SK-N-SH (cell line): ENCODE results near the gene KLHL40.

Experiments
- CTCF ChIP-seq: fragments of 200-600 bp; sonication (generic); IDR thresholded peaks from 2 replicates; pipeline ENCODE4 v1.6.1; 2017; ENCODE audit warnings: antibody characterized with exemption, mild to moderate bottlenecking, moderate library complexity
- EP300 ChIP-seq, 2 experiments: IDR thresholded peaks; 2 replicates each; pipeline versions ENCODE4 v1.4.0 to v1.6.1; 2012; ENCODE audit warnings: borderline replicate concordance in 1 of 2, low read depth in 1 of 2, low read length in 1 of 2
- EZH2phosphoT487 ChIP-seq: fragments of 200-600 bp; sonication (generic); IDR thresholded peaks from 2 replicates; pipeline ENCODE4 v1.6.1; 2017; ENCODE audit warnings: low read depth, mixed run types, mild to moderate bottlenecking, antibody characterized with exemption, moderate library complexity, borderline replicate concordance
- FOXM1 ChIP-seq: IDR thresholded peaks from 2 replicates; pipeline ENCODE4 v1.4.0; 2012; ENCODE audit warnings: low read depth, mild to moderate bottlenecking
- GABPA ChIP-seq: IDR thresholded peaks from 2 replicates; pipeline ENCODE4 v1.4.0; 2012; ENCODE audit warnings: low read depth, mild to moderate bottlenecking
- GATA2 ChIP-seq: sonication (generic); formaldehyde crosslinking; IDR thresholded peaks from 2 replicates; pipeline ENCODE4 v1.5.0; 2020; ENCODE audit warnings: mild to moderate bottlenecking, missing genetic modification reagents
- MAX ChIP-seq: IDR thresholded peaks from 2 replicates; pipeline ENCODE4 v1.4.0; 2012; ENCODE audit warnings: low read depth
- NRF1 ChIP-seq: IDR thresholded peaks from 2 replicates; pipeline ENCODE4 v1.6.1; 2012; ENCODE audit warnings: low read depth, mild to moderate bottlenecking, low read length
- RAD21 ChIP-seq: IDR thresholded peaks from 2 replicates; pipeline ENCODE4 v1.6.1; 2012; ENCODE audit warnings: mild to moderate bottlenecking, low read length
- REST ChIP-seq: IDR thresholded peaks from 2 replicates; pipeline ENCODE4 v1.6.1; 2012; ENCODE audit warnings: mild to moderate bottlenecking, low read depth, low read length, moderate library complexity
- RFX5 ChIP-seq: IDR thresholded peaks from 2 replicates; pipeline ENCODE4 v1.6.1; 2012; ENCODE audit warnings: mild to moderate bottlenecking, improper control_type of control experiment, low read length
- SIN3A ChIP-seq: IDR thresholded peaks from 2 replicates; pipeline ENCODE4 v1.6.1; 2012; ENCODE audit warnings: low read depth, mild to moderate bottlenecking, low read length, moderate library complexity, borderline replicate concordance
- TCF12 ChIP-seq: IDR thresholded peaks from 2 replicates; pipeline ENCODE4 v1.4.0; 2012

GRCh38 chr3:42681361-42682038, 3.8 kb upstream of the KLHL40 start:
- no peak for TF ChIP-seq TCF12
- TF ChIP-seq GABPA, result no peak
- no peak for TF ChIP-seq MAX
- TF ChIP-seq CTCF, result no peak
- TF ChIP-seq RFX5, result no peak
- no peak for TF ChIP-seq FOXM1
- no peak for TF ChIP-seq NRF1
- TF ChIP-seq REST, result no peak
- TF ChIP-seq EP300 (IDR thresholded peaks at IDR 0.05; ENCODE audit: borderline replicate concordance in 1 of 2, low read depth in 1 of 2, low read length in 1 of 2), result no peak
- no peak for TF ChIP-seq EZH2phosphoT487
- no peak for TF ChIP-seq RAD21
- TF ChIP-seq SIN3A, result no peak
- no peak for TF ChIP-seq GATA2 (CRISPR knock-in tag)
